GM23338 (cell line): ENCODE data around the gene ME3. TPM values are rescaled to one million over a fixed set of nuclear protein-coding genes. Genes with fewer than 3 reads are reported as not detected.

ENCODE experiments used
- ATAC-seq: fragments of 200-7000 bp; cut with Tn5 transposase; 3 replicates; pipeline ENCODE4 v1.9.1; 2020
- DNase-seq: peaks from one replicate; pipeline ENCODE4 v3.0.0-alpha.2; 2015; ENCODE audit warnings: low spot score
- H2AFZ ChIP-seq: fragments of 200-600 bp; sonication (generic); 2 replicates; pipeline ENCODE4 v1.8.0; 2016; ENCODE audit warnings: antibody characterized with exemption, mild to moderate bottlenecking, moderate library complexity
- H3F3A ChIP-seq: fragments of 200-600 bp; sonication (generic); replicated peaks from 2 replicates; pipeline ENCODE4 v1.8.0; 2017; ENCODE audit warnings: antibody characterized with exemption, mixed run types, low read depth
- H3K27ac ChIP-seq: fragments of 200-600 bp; sonication (generic); 2 replicates; pipeline ENCODE4 v1.6.1; 2016; ENCODE audit warnings: low read depth
- H3K27me3 ChIP-seq: fragments of 200-600 bp; sonication (generic); 2 replicates; pipeline ENCODE4 v1.8.0; 2016; ENCODE audit warnings: mild to moderate bottlenecking, mixed run types, moderate library complexity; ENCODE audit not compliant: insufficient read depth
- H3K36me3 ChIP-seq: fragments of 200-600 bp; sonication (generic); 2 replicates; pipeline ENCODE4 v1.8.0; 2016; ENCODE audit warnings: mild to moderate bottlenecking; ENCODE audit not compliant: insufficient read depth
- H3K4me1 ChIP-seq: fragments of 200-600 bp; sonication (generic); 2 replicates; pipeline ENCODE4 v1.8.0; 2016; ENCODE audit warnings: mild to moderate bottlenecking, moderate library complexity; ENCODE audit not compliant: insufficient read depth
- H3K4me2 ChIP-seq: fragments of 200-600 bp; sonication (generic); 2 replicates; pipeline ENCODE4 v1.7.1; 2017; ENCODE audit warnings: mixed run types
- H3K4me3 ChIP-seq: fragments of 200-600 bp; sonication (generic); 2 replicates; pipeline ENCODE4 v1.6.1; 2016; ENCODE audit warnings: mixed run types
- H3K79me2 ChIP-seq: fragments of 200-600 bp; sonication (generic); replicated peaks from 2 replicates; pipeline ENCODE4 v1.8.0; 2017; ENCODE audit warnings: mild to moderate bottlenecking; ENCODE audit not compliant: insufficient read depth
- H3K9me2 ChIP-seq: fragments of 200-600 bp; sonication (generic); 2 replicates; pipeline ENCODE4 v1.8.0; 2017; ENCODE audit not compliant: insufficient read depth
- H4K20me1 ChIP-seq: fragments of 200-600 bp; sonication (generic); replicated peaks from 2 replicates; pipeline ENCODE4 v1.8.0; 2017; ENCODE audit warnings: mild to moderate bottlenecking; ENCODE audit not compliant: insufficient read depth
- H3K27ac Mint-ChIP-seq: 2 replicates; pipeline ENCODE4 v1.8.0; 2020; ENCODE audit warnings: inconsistent platforms, mild to moderate bottlenecking, moderate library complexity, mixed read lengths
- H3K27me3 Mint-ChIP-seq: 3 replicates; pipeline ENCODE4 v1.8.0; 2022; ENCODE audit warnings: low read depth, mild to moderate bottlenecking, moderate library complexity, mixed read lengths, inconsistent platforms; ENCODE audit not compliant: insufficient read depth, poor library complexity
- H3K36me3 Mint-ChIP-seq: 3 replicates; pipeline ENCODE4 v1.8.0; 2021; ENCODE audit warnings: low read depth, mild to moderate bottlenecking, inconsistent platforms, moderate library complexity, mixed read lengths
- H3K4me1 Mint-ChIP-seq: 3 replicates; pipeline ENCODE4 v1.8.0; 2020; ENCODE audit warnings: mild to moderate bottlenecking, inconsistent platforms, mixed read lengths
- H3K4me3 Mint-ChIP-seq: 3 replicates; pipeline ENCODE4 v1.8.0; 2021; ENCODE audit warnings: moderate library complexity, mild to moderate bottlenecking, inconsistent platforms, mixed read lengths
- H3K9me3 Mint-ChIP-seq: 3 replicates; pipeline ENCODE4 v1.8.0; 2020; ENCODE audit warnings: moderate library complexity, mild to moderate bottlenecking, inconsistent platforms, mixed read lengths
- CREB1 ChIP-seq: fragments of 250-450 bp; sonication (Bioruptor Pico); IDR thresholded peaks from 2 replicates; pipeline ENCODE4 v1.5.0; 2020; ENCODE audit warnings: low read depth, mild to moderate bottlenecking, moderate library complexity
- CTCF ChIP-seq, 2 experiments: fragments of 200-600 bp in 1 of 2; sonication (generic) in 1 of 2; conservative IDR thresholded peaks; 2 replicates each; pipeline versions ENCODE4 v1.5.1 to v1.6.1; 2016 to 2017; ENCODE audit warnings: antibody characterized with exemption in 2 of 2, low read depth in 2 of 2, mild to moderate bottlenecking in 2 of 2, moderate library complexity in 1 of 2
- ETS1 ChIP-seq: IDR thresholded peaks from 2 replicates; pipeline ENCODE4 v1.6.1; 2016; ENCODE audit warnings: antibody characterized with exemption
- EZH2 ChIP-seq: fragments of 200-600 bp; sonication (generic); IDR thresholded peaks from one replicate; pipeline ENCODE4 v1.8.0; 2017; ENCODE audit warnings: antibody characterized with exemption, mild to moderate bottlenecking, low read depth; ENCODE audit not compliant: unreplicated experiment
- EZH2phosphoT487 ChIP-seq: fragments of 200-600 bp; sonication (generic); IDR thresholded peaks from one replicate; pipeline ENCODE4 v1.8.1; 2018; ENCODE audit warnings: antibody characterized with exemption; ENCODE audit not compliant: unreplicated experiment
- JUNB ChIP-seq: IDR thresholded peaks from one replicate; pipeline ENCODE4 v1.6.1; 2016; ENCODE audit warnings: antibody characterized with exemption; ENCODE audit not compliant: unreplicated experiment
- NANOG ChIP-seq: IDR thresholded peaks from 2 replicates; pipeline ENCODE4 v1.6.1; 2016; ENCODE audit warnings: antibody characterized with exemption, borderline replicate concordance
- POLR2AphosphoS5 ChIP-seq: IDR thresholded peaks from 2 replicates; pipeline ENCODE4 v1.6.1; 2016; ENCODE audit warnings: antibody characterized with exemption, low read depth
- REST ChIP-seq: IDR thresholded peaks from one replicate; pipeline ENCODE4 v1.6.1; 2018; ENCODE audit warnings: antibody characterized with exemption; ENCODE audit not compliant: unreplicated experiment
- STAT1 ChIP-seq: IDR thresholded peaks from one replicate; pipeline ENCODE4 v1.6.1; 2016; ENCODE audit warnings: antibody characterized with exemption; ENCODE audit not compliant: unreplicated experiment
- ZNF114 ChIP-seq: fragments of 250-450 bp; sonication (Bioruptor Pico); IDR thresholded peaks from 2 replicates; pipeline ENCODE4 v1.5.0; 2020; ENCODE audit warnings: mild to moderate bottlenecking, moderate library complexity
- ZNF331 ChIP-seq: fragments of 250-450 bp; sonication (Bioruptor Pico); IDR thresholded peaks from 2 replicates; pipeline ENCODE4 v1.5.0; 2020; ENCODE audit warnings: low read depth, mild to moderate bottlenecking, moderate library complexity
- ZNF462 ChIP-seq: fragments of 250-450 bp; sonication (Bioruptor Pico); IDR thresholded peaks from 2 replicates; pipeline ENCODE4 v1.5.0; 2020; ENCODE audit warnings: mild to moderate bottlenecking, moderate library complexity
- polyA plus RNA-seq: library from polyadenylated mRNA; unstranded; fragments of >200 nt; fragmentation: Nextera tagmentation; extraction: Ambion mirVana; gene quantifications from 2 replicates; pipeline ENCODE4 v1.2.1, GENCODE V29; 2016
- total RNA-seq: library from RNA; depleted of rRNA; stranded (reverse); fragments of >200 nt; shearing (Covaris generic); gene quantifications from 2 replicates; pipeline ENCODE4 v1.2.3, GENCODE V29; 2014

Gene ME3
- total and polyA plus RNA-seq, 2 experiments from 2014 or later = 1.3 to 4.0 TPM

GRCh38 chr11:86713552-86713951 lies 41.1 kb upstream of the ME3 start:
- no peak for DNase-seq
- no peaks in the 10 kb centered on the region for H3K27me3 Mint-ChIP-seq
- TF ChIP-seq CTCF (conservative IDR thresholded peaks at IDR 0.05; ENCODE audit: low read depth in 2 of 2) (no peak), JUNB (no peak), EZH2 (no peak), STAT1 (no peak), ZNF114 (no peak), POLR2AphosphoS5 (no peak), NANOG (no peak), ZNF331 (CRISPR knock-in tag) (no peak), ZNF462 (no peak), CREB1 (CRISPR knock-in tag) (no peak), ETS1 (no peak), REST (no peak), EZH2phosphoT487 (no peak)
- ATAC-seq = no peak
- no peak overlapping the region for H3K4me2 ChIP-seq
- no peaks in the 10 kb centered on the region for H4K20me1 ChIP-seq
- no peak overlapping the region for H3K4me3 Mint-ChIP-seq
- H3K4me1 Mint-ChIP-seq = no peaks in the 10 kb centered on the region
- no peaks in the 10 kb centered on the region for H3K36me3 ChIP-seq
- H3K27ac Mint-ChIP-seq = no peak overlapping the region
- no peaks in the 10 kb centered on the region for H3K9me2 ChIP-seq
- H3K36me3 Mint-ChIP-seq = no peaks in the 10 kb centered on the region; the same call in 2 of the 3 replicates
- H3K4me3 ChIP-seq = no peak overlapping the region
- H3K27me3 ChIP-seq = no peaks in the 10 kb centered on the region
- no peaks in the 10 kb centered on the region for H3F3A ChIP-seq
- 0 out of 2 replicates have a peak, but pooled peaks cover 3% of the 10 kb centered on the region for H3K4me1 ChIP-seq
- no peaks in the 10 kb centered on the region for H3K79me2 ChIP-seq
- peaks cover 9% of the 10 kb centered on the region for H3K9me3 Mint-ChIP-seq
- H2AFZ ChIP-seq = no peak overlapping the region
- no peak overlapping the region for H3K27ac ChIP-seq
